ENCODE results near the gene FAM117B. TPM values are rescaled to one million over a fixed set of nuclear protein-coding genes. Genes with fewer than 3 reads are reported as not detected.

The FAM117B gene
- total and polyA plus RNA-seq, 8 donors: 2.5 to 12.4 (median 5.4) TPM

DNA sequence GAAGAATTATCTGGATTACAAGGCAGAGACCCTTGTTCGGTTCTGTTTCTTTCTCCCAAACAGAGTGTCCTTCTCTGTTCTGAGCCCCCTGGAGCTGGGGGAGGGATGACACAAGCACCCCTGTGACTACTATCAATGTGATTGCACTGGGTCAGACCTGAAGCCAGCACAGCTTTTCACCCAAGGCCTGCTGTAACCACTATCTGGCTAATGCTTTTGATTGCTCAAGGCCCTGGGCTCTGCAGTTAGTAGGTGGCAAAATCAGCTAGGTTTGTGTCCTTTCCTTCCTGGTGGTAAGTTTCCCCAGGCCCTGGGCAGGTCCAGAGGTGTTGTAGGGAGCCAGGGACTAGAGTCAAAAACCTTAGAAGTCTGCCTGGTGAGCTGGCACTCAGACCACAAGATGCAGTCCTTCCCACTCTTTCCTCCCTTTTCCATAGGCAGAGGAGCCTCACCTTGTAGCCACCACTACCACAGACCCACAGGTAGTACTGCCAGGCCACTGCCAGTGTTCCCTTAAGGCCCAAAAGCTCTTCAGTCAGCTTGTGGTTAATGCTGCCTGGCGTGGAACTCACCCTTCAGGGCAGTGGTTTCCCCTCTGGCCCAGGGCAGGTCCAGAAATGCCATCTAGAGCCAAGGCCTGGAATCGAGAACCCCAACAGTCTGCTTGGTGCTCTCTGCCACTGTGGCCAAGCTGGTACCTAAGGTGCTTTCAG lies 83.0 kb downstream of the FAM117B start:
- no peak for ATAC-seq
- TF ChIP-seq CTCF (IDR thresholded peaks at IDR 0.05): no peak
- 93 to 94% methylated on average over 3 of the region's 3 CpGs for WGBS, 2 donors
- H3K4me3 ChIP-seq: no peak overlapping the region
- no peaks in the 10 kb centered on the region for H3K27me3 ChIP-seq
- intact Hi-C loops (cut with DNase I): no loop called here
- peaks cover 0 to 10% (median 0%) of the 10 kb centered on the region in 3 donors for H3K4me1 ChIP-seq
- no peak for DNase-seq
- no peaks in the 10 kb centered on the region for H3K36me3 ChIP-seq
- no peak for FAIRE-seq
- H3K27ac ChIP-seq: no peak overlapping the region
- H3K9me3 ChIP-seq: no peaks in the 10 kb centered on the region

DNA sequence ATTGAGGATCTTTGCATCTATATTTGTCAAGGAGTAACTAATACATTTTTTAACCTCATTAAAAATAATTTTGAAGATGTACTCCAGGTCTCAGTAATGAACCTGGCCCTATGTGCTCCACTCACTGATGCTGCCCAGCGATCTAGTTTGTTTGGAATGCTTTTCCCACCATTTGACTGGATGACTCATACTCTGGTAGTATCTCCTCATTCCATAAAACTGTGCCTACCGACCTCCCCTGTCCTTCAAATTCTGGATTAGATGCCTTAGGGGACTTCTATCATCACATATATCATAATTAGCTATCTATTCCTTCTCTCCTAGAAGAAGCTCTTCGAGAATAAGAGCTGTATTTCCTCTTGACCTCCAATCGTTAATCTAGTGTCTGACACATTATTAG lies 83.8 kb downstream of the FAM117B start:
- ATAC-seq (peak in 1 of 4 donors; percentile 46), FAIRE-seq (no peak), DNase-seq (no peak)
- Histone ChIP-seq H3K27ac (no peak overlapping the region), H3K4me1 (peaks cover 0 to 10% (median 0%) of the 10 kb centered on the region in 3 donors), H3K27me3 (no peaks in the 10 kb centered on the region), H3K9me3 (no peaks in the 10 kb centered on the region), H3K36me3 (no peaks in the 10 kb centered on the region), H3K4me3 (no peak overlapping the region)
- intact Hi-C loops (cut with DNase I): no loop called here
- WGBS, 2 donors: 63 to 65% methylated on average over 4 of the region's 4 CpGs
- TF ChIP-seq CTCF (IDR thresholded peaks at IDR 0.05): no peak

DNA sequence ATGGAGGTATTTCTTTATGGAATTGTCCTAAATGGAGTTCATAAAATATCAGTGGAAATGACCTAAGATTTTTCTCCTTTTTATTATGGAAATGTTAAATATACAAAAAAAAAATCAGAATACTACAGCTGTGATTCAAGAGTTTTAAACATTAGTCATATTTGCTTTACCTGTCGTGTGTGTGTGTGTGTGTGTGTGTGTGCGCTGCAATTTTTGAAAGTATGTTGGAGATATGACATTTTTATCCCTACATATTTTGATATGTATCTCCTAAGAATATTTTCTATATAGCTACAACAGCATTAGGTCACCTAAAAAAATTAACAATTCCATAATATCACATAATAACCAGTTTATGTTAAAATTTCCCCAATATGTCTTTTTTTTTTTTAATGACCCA lies 85.5 kb downstream of the FAM117B start:
- Histone ChIP-seq H3K4me3 (no peak overlapping the region), H3K9me3 (no peaks in the 10 kb centered on the region), H3K36me3 (no peaks in the 10 kb centered on the region), H3K4me1 (peaks cover 0 to 10% (median 0%) of the 10 kb centered on the region in 3 donors), H3K27ac (no peak overlapping the region), H3K27me3 (no peaks in the 10 kb centered on the region)
- ATAC-seq (no peak), DNase-seq (no peak), FAIRE-seq (no peak)
- TF ChIP-seq CTCF (IDR thresholded peaks at IDR 0.05): no peak
- intact Hi-C loops (cut with DNase I): no loop called here
- 24 to 39% methylated on average over 2 of the region's 2 CpGs for WGBS, 2 donors

DNA sequence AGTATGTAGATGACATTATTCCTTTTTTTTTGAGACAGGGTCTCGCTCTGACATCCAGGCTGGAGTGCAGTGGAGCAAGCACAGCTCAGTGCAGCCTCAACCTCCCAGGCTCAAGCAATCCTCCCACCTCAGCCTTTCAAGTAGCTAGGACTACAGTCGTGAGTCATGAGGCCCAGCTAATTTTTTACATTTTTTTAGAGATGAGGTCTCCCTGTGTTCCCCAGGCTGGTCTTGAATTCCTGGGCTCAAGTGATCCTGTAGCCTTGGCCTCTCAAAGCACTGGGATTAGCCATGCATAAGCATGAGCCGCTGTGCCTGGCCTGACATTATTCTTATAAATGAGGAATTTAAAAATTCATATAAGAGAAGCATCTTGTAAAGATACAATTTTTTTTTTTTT lies 86.9 kb downstream of the FAM117B start:
- DNase-seq: no peak
- no peak for FAIRE-seq
- no peaks in the 10 kb centered on the region for H3K27me3 ChIP-seq
- H3K4me1 ChIP-seq: peaks cover 0 to 10% (median 0%) of the 10 kb centered on the region in 3 donors
- intact Hi-C loops (cut with DNase I): no loop called here
- TF ChIP-seq CTCF (IDR thresholded peaks at IDR 0.05): no peak
- H3K4me3 ChIP-seq: no peak overlapping the region
- H3K36me3 ChIP-seq: no peaks in the 10 kb centered on the region
- 91 to 94% methylated on average over 3 of the region's 3 CpGs for WGBS, 2 donors
- no peak for ATAC-seq
- H3K9me3 ChIP-seq: no peaks in the 10 kb centered on the region
- H3K27ac ChIP-seq: no peak overlapping the region

DNA sequence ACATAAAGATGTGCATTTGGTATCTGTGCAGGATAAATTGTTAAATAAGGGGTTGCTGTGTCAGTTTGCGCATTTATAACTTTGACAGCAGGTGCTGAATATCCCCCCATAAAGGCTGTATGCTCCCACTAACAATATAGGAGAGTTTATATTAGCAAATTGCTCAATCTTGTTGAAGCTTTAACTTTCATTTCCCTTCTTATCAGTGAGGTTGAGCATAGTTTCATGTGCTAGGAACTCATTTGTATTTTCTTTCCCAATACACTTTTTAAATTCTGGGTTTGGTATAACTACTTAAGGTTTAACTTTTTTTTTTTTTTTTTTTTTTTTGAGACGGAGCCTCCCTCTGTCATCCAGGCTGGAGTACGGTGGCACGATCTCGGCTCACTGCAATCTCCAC lies 89.0 kb downstream of the FAM117B start:
- Histone ChIP-seq H3K36me3 (no peaks in the 10 kb centered on the region), H3K9me3 (no peaks in the 10 kb centered on the region), H3K27me3 (no peaks in the 10 kb centered on the region), H3K4me1 (peaks cover 0 to 10% (median 0%) of the 10 kb centered on the region in 3 donors), H3K4me3 (no peak overlapping the region), H3K27ac (no peak overlapping the region)
- ATAC-seq (no peak), DNase-seq (no peak), FAIRE-seq (no peak)
- 100% methylated on average over 5 of the region's 5 CpGs for WGBS, 2 donors
- TF ChIP-seq CTCF (IDR thresholded peaks at IDR 0.05): no peak
- intact Hi-C loops (cut with DNase I): no loop called here
